ENCODE measurements around the gene FADS6. TPM values are rescaled to one million over a fixed set of nuclear protein-coding genes. Genes with fewer than 3 reads are reported as not detected.

Gene FADS6
- total and polyA plus RNA-seq, 2 of the 13 experiments (the other 11 are each of a cell fraction or from before 2014, with no cell fraction given) = 0.11 TPM

DNA sequence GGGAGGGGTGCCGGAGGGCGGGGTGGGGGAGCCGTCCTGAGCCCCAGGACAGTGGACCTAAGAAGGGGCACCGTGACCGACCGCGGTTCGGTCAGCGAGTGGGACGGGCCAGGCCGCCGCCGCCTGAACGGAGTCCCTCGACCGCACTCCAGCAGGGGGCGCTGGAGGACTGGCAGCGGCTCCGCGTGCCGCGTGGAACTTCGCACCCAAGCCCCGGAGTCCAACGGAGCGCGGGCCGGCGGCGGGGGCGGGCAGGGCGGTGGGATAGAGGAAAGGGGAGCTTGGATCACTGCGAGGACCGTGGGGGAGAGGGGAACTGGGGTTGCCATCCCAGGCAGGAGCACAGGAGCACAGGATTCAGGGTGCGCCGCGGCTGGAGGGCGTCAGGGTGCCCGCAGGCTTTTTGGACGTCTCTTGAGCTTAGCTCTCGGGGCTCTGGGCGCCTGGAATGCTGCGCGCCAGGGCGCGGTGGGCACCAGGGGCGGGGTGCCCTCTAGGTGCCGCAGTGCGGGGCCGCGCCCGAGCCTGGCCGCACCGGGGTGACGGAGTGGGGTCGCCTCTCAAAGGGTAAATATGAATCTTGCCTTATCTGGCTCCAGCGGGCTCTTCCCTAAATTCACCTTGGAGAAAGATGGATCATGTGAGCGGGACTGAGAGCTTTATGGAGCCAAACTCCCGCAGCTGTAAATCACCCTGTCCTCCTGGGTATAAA, 30.3 kb upstream of the FADS6 start (continued):
- no peak for TF ChIP-seq HOXA7 (CRISPR knock-in tag; IDR thresholded peaks at IDR 0.05)
- no peak for TF ChIP-seq CREB1 (IDR thresholded peaks at IDR 0.05)
- TF ChIP-seq CREB1 (CRISPR knock-in tag; IDR thresholded peaks at IDR 0.05) = no peak
- no peak for TF ChIP-seq GABPA (IDR thresholded peaks at IDR 0.05; ENCODE audit: low read depth, low read length)
- TF ChIP-seq GABPA (CRISPR knock-in tag; IDR thresholded peaks at IDR 0.05; ENCODE audit: low read depth) = no peak
- TF ChIP-seq ARNTL (CRISPR knock-in tag; IDR thresholded peaks at IDR 0.05) = no peak
- peak; percentile 74; the same call in 1 of the 2 replicates for TF ChIP-seq ARID2 (CRISPR knock-in tag; IDR thresholded peaks at IDR 0.05; ENCODE audit: borderline replicate concordance)
- no peak for TF ChIP-seq ZNF550 (CRISPR knock-in tag; IDR thresholded peaks at IDR 0.05; ENCODE audit: borderline replicate concordance)
- no peak for TF ChIP-seq IRF1 (CRISPR knock-in tag; IDR thresholded peaks at IDR 0.05; ENCODE audit: low read depth)
- TF ChIP-seq, protein P1, sequence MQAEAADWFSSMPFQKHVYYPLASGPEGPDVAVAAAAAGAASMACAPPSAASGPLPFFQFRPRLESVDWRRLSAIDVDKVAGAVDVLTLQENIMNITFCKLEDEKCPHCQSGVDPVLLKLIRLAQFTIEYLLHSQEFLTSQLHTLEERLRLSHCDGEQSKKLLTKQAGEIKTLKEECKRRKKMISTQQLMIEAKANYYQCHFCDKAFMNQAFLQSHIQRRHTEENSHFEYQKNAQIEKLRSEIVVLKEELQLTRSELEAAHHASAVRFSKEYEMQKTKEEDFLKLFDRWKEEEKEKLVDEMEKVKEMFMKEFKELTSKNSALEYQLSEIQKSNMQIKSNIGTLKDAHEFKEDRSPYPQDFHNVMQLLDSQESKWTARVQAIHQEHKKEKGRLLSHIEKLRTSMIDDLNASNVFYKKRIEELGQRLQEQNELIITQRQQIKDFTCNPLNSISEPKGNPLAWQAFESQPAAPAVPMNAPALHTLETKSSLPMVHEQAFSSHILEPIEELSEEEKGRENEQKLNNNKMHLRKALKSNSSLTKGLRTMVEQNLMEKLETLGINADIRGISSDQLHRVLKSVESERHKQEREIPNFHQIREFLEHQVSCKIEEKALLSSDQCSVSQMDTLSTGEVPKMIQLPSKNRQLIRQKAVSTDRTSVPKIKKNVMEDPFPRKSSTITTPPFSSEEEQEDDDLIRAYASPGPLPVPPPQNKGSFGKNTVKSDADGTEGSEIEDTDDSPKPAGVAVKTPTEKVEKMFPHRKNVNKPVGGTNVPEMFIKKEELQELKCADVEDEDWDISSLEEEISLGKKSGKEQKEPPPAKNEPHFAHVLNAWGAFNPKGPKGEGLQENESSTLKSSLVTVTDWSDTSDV (CRISPR knock-in tag; IDR thresholded peaks at IDR 0.05) = no peak
- TF ChIP-seq ZNF530 (CRISPR knock-in tag; IDR thresholded peaks at IDR 0.05; ENCODE audit: low read depth) = no peak
- TF ChIP-seq ZSCAN25 (CRISPR knock-in tag; IDR thresholded peaks at IDR 0.05) = no peak
- TF ChIP-seq, protein P2, sequence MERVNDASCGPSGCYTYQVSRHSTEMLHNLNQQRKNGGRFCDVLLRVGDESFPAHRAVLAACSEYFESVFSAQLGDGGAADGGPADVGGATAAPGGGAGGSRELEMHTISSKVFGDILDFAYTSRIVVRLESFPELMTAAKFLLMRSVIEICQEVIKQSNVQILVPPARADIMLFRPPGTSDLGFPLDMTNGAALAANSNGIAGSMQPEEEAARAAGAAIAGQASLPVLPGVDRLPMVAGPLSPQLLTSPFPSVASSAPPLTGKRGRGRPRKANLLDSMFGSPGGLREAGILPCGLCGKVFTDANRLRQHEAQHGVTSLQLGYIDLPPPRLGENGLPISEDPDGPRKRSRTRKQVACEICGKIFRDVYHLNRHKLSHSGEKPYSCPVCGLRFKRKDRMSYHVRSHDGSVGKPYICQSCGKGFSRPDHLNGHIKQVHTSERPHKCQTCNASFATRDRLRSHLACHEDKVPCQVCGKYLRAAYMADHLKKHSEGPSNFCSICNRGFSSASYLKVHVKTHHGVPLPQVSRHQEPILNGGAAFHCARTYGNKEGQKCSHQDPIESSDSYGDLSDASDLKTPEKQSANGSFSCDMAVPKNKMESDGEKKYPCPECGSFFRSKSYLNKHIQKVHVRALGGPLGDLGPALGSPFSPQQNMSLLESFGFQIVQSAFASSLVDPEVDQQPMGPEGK (CRISPR knock-in tag; IDR thresholded peaks at IDR 0.05) = peak; percentile 66
- TF ChIP-seq MAZ (IDR thresholded peaks at IDR 0.05; ENCODE audit: borderline replicate concordance, low read depth, low read length) = no peak
- peak; percentile 61; the same call in 1 of the 2 replicates for TF ChIP-seq MAZ (CRISPR knock-in tag; IDR thresholded peaks at IDR 0.05; ENCODE audit: low read depth)
- no peak for TF ChIP-seq THAP7 (CRISPR knock-in tag; IDR thresholded peaks at IDR 0.05)
- peak; percentile 41; the same call in 1 of the 2 replicates for TF ChIP-seq HDAC2 (CRISPR knock-in tag; IDR thresholded peaks at IDR 0.05)
- no peak for TF ChIP-seq ZNF713 (CRISPR knock-in tag; IDR thresholded peaks at IDR 0.05)
- TF ChIP-seq KAT7 (CRISPR knock-in tag; IDR thresholded peaks at IDR 0.05; ENCODE audit: borderline replicate concordance) = no peak
- TF ChIP-seq, protein P3, sequence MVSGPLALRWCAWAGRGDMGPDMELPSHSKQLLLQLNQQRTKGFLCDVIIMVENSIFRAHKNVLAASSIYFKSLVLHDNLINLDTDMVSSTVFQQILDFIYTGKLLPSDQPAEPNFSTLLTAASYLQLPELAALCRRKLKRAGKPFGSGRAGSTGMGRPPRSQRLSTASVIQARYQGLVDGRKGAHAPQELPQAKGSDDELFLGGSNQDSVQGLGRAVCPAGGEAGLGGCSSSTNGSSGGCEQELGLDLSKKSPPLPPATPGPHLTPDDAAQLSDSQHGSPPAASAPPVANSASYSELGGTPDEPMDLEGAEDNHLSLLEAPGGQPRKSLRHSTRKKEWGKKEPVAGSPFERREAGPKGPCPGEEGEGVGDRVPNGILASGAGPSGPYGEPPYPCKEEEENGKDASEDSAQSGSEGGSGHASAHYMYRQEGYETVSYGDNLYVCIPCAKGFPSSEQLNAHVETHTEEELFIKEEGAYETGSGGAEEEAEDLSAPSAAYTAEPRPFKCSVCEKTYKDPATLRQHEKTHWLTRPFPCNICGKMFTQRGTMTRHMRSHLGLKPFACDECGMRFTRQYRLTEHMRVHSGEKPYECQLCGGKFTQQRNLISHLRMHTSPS (CRISPR knock-in tag; IDR thresholded peaks at IDR 0.05; ENCODE audit: low read depth) = peak; percentile 59; the same call in 1 of the 2 replicates
- TF ChIP-seq, protein P4, sequence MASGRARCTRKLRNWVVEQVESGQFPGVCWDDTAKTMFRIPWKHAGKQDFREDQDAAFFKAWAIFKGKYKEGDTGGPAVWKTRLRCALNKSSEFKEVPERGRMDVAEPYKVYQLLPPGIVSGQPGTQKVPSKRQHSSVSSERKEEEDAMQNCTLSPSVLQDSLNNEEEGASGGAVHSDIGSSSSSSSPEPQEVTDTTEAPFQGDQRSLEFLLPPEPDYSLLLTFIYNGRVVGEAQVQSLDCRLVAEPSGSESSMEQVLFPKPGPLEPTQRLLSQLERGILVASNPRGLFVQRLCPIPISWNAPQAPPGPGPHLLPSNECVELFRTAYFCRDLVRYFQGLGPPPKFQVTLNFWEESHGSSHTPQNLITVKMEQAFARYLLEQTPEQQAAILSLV (CRISPR knock-in tag; IDR thresholded peaks at IDR 0.05; ENCODE audit: borderline replicate concordance) = no peak
